ENCODE measurements around the gene CDK5.

DNA sequence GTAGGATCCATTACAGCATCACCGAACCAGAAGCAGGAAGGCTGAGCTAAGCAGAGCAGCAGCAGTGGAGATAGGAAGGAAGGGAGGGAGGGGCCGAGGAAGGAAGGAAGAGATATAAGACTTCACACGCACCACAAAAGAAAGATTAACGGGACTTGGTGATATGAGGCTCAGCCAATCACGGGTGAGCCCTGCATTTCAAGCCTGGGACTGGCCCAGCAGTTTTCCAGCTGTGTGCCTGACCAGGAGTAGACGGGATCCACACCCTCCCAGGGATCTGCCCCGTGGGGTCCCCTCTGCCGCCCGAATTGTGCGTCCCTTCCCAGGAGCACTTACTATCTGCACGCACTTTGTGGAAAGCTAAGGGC is 49.6 kb downstream of the CDK5 start:
- TF ChIP-seq, protein P1, sequence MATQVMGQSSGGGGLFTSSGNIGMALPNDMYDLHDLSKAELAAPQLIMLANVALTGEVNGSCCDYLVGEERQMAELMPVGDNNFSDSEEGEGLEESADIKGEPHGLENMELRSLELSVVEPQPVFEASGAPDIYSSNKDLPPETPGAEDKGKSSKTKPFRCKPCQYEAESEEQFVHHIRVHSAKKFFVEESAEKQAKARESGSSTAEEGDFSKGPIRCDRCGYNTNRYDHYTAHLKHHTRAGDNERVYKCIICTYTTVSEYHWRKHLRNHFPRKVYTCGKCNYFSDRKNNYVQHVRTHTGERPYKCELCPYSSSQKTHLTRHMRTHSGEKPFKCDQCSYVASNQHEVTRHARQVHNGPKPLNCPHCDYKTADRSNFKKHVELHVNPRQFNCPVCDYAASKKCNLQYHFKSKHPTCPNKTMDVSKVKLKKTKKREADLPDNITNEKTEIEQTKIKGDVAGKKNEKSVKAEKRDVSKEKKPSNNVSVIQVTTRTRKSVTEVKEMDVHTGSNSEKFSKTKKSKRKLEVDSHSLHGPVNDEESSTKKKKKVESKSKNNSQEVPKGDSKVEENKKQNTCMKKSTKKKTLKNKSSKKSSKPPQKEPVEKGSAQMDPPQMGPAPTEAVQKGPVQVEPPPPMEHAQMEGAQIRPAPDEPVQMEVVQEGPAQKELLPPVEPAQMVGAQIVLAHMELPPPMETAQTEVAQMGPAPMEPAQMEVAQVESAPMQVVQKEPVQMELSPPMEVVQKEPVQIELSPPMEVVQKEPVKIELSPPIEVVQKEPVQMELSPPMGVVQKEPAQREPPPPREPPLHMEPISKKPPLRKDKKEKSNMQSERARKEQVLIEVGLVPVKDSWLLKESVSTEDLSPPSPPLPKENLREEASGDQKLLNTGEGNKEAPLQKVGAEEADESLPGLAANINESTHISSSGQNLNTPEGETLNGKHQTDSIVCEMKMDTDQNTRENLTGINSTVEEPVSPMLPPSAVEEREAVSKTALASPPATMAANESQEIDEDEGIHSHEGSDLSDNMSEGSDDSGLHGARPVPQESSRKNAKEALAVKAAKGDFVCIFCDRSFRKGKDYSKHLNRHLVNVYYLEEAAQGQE (IDR thresholded peaks at IDR 0.05; ENCODE audit: insufficient read depth in 1 of 2, low read depth in 2 of 2, low read length in 2 of 2) = no peak
- TF ChIP-seq TAF1 (IDR thresholded peaks at IDR 0.05; ENCODE audit: borderline replicate concordance, insufficient read depth, low read length) (no peak), POLR2AphosphoS5 (IDR thresholded peaks at IDR 0.05; ENCODE audit: low read depth, low read length) (no peak), SIN3A (IDR thresholded peaks at IDR 0.05; ENCODE audit: borderline replicate concordance, insufficient read depth, low read length) (no peak)
